RWPE2 (cell line): ENCODE measurements around the gene LGALSL.

Experiments
- ATAC-seq: fragments of 200-7000 bp; cut with Tn5 transposase; 3 replicates; pipeline ENCODE4 v1.9.1; 2021; ENCODE audit warnings: low read depth
- DNase-seq: peaks from one replicate; pipeline ENCODE4 v3.0.0-alpha.2; 2020; ENCODE audit warnings: low spot score
- H3K27ac ChIP-seq: fragments of 450-650 bp; 2 replicates; pipeline ENCODE4 v1.5.1; 2017; ENCODE audit warnings: mild to moderate bottlenecking; ENCODE audit not compliant: poor library complexity, severe bottlenecking
- H3K27me3 ChIP-seq: fragments of 250-450 bp; sonication (Bioruptor Pico); 2 replicates; pipeline ENCODE4 v1.5.1; 2021; ENCODE audit warnings: mild to moderate bottlenecking, moderate library complexity; ENCODE audit not compliant: insufficient read depth, poor library complexity, severe bottlenecking
- H3K36me3 ChIP-seq: fragments of 250-450 bp; sonication (Bioruptor Pico); 2 replicates; pipeline ENCODE4 v1.5.1; 2020; ENCODE audit warnings: low read depth, mild to moderate bottlenecking, moderate library complexity
- H3K4me1 ChIP-seq: fragments of 250-450 bp; sonication (Bioruptor Pico); 2 replicates; pipeline ENCODE4 v1.5.1; 2021; ENCODE audit warnings: mild to moderate bottlenecking, moderate library complexity; ENCODE audit not compliant: insufficient read depth, poor library complexity, severe bottlenecking
- H3K4me3 ChIP-seq: fragments of 250-450 bp; sonication (Bioruptor Pico); 2 replicates; pipeline ENCODE4 v1.5.1; 2021; ENCODE audit warnings: mild to moderate bottlenecking, moderate library complexity; ENCODE audit not compliant: severe bottlenecking
- H3K9me3 ChIP-seq: fragments of 250-450 bp; sonication (Bioruptor Pico); 2 replicates; pipeline ENCODE4 v1.5.1; 2021; ENCODE audit warnings: mild to moderate bottlenecking, moderate library complexity; ENCODE audit not compliant: severe bottlenecking
- CTCF ChIP-seq: fragments of 450-650 bp; IDR thresholded peaks from one replicate; pipeline ENCODE4 v1.5.1; 2017; ENCODE audit warnings: mild to moderate bottlenecking, moderate library complexity; ENCODE audit not compliant: poor library complexity, severe bottlenecking

Gene LGALSL

DNA sequence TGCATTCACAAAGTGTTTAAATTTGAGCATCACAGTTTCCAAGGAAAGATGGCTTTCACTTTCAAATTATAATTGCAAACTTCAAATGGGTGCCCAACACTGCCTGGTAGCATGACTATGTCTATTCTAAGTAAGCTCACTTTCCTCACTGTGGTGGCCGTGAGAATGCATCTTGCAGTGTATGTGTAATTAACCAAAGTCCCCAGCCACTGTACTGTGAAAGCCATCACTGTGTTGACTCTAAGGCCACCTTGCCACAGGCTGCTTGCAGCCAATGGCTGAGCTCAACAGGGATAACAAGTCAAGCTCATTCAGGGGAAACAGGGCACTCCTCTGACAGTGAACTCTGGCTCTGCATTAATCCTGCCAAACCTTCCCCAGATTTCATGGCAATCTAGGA, 43.3 kb upstream of the LGALSL start:
- H3K9me3 ChIP-seq = no peaks in the 10 kb centered on the region
- DNase-seq (no peak), ATAC-seq (no peak)
- H3K36me3 ChIP-seq = no peaks in the 10 kb centered on the region
- H3K27me3 ChIP-seq = no peaks in the 10 kb centered on the region
- no peaks in the 10 kb centered on the region for H3K4me1 ChIP-seq
- H3K27ac ChIP-seq = no peak overlapping the region
- no peak for TF ChIP-seq CTCF
- H3K4me3 ChIP-seq = no peak overlapping the region

- TF ChIP-seq CTCF = no peak
- DNase-seq (no peak), ATAC-seq (no peak)
- Histone ChIP-seq H3K9me3 (no peaks in the 10 kb centered on the region), H3K36me3 (no peaks in the 10 kb centered on the region), H3K4me1 (no peaks in the 10 kb centered on the region), H3K27me3 (no peaks in the 10 kb centered on the region), H3K4me3 (no peak overlapping the region), H3K27ac (no peak overlapping the region)
These were observed 41.3 kb upstream of the LGALSL start for GRCh38 chr2:64412671-64413070.

- Histone ChIP-seq H3K36me3 (no peaks in the 10 kb centered on the region), H3K27me3 (no peaks in the 10 kb centered on the region), H3K27ac (no peak overlapping the region), H3K4me1 (no peaks in the 10 kb centered on the region), H3K4me3 (no peak overlapping the region), H3K9me3 (no peaks in the 10 kb centered on the region)
- ATAC-seq (no peak), DNase-seq (no peak)
- TF ChIP-seq CTCF = no peak
These were observed 39.1 kb upstream of the LGALSL start for GRCh38 chr2:64414736-64415435.

GRCh38 chr2:64417624-64418023, 36.3 kb upstream of the LGALSL start:
- no peaks in the 10 kb centered on the region for H3K36me3 ChIP-seq
- DNase-seq (no peak), ATAC-seq (no peak)
- TF ChIP-seq CTCF = no peak
- no peaks in the 10 kb centered on the region for H3K27me3 ChIP-seq
- H3K27ac ChIP-seq = no peak overlapping the region
- no peaks in the 10 kb centered on the region for H3K4me1 ChIP-seq
- H3K4me3 ChIP-seq = no peak overlapping the region
- H3K9me3 ChIP-seq = no peaks in the 10 kb centered on the region

DNA sequence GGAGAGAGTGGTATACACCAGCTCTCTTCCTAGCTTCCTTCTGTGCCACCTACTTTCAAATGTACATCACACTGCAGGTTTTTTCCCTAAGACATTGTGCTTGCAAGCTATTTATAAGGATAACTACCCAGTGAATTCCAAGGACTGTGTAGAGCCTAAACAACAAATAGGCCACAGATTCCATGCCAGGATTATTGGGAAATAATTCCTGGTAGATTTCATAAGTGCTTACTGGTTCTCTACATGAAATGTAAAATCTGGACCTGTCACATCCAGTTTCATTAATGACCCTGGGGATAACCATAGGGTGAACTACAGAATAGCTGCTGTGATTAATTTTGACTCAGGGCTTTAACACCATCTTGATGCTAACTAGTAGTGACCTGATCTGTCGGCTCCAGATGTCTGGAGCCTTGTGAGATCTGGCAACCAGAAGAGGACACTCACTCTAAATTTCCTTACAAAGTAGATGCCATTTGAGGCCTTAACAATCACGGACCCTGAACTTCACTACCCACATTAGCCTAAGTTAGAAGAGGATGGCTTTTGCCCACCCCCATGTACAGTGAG, 34.3 kb upstream of the LGALSL start:
- no peak for TF ChIP-seq CTCF
- no peaks in the 10 kb centered on the region for H3K9me3 ChIP-seq
- no peaks in the 10 kb centered on the region for H3K36me3 ChIP-seq
- H3K4me1 ChIP-seq = no peaks in the 10 kb centered on the region
- no peak overlapping the region for H3K4me3 ChIP-seq
- ATAC-seq (no peak), DNase-seq (no peak)
- H3K27ac ChIP-seq = no peak overlapping the region
- H3K27me3 ChIP-seq = no peaks in the 10 kb centered on the region
